Skin of body (tissue), 2 donors: ENCODE results near the gene TNIP2. TPM values are rescaled to one million over a fixed set of nuclear protein-coding genes. Genes with fewer than 3 reads are reported as not detected.

Experiments
- DNase-seq: peaks from one replicate; lab custom pipeline; 2025; lab: John Stamatoyannopoulos, UW
- total RNA-seq: library from RNA; depleted of rRNA; stranded (reverse); fragments of >200 nt; gene quantifications from one replicate; pipeline ENCODE4 v1.2.3, GENCODE V29; 2014

TNIP2 gene
- total RNA-seq, 1 donor from 2014 or later, result 12.4 TPM

- DNase-seq, result no peak
Observed at GRCh38 chr4:2722033-2722432, 34.1 kb downstream of the TNIP2 start.

- no peak for DNase-seq
Observed at GRCh38 chr4:2721586-2721985, 34.5 kb downstream of the TNIP2 start.

DNA sequence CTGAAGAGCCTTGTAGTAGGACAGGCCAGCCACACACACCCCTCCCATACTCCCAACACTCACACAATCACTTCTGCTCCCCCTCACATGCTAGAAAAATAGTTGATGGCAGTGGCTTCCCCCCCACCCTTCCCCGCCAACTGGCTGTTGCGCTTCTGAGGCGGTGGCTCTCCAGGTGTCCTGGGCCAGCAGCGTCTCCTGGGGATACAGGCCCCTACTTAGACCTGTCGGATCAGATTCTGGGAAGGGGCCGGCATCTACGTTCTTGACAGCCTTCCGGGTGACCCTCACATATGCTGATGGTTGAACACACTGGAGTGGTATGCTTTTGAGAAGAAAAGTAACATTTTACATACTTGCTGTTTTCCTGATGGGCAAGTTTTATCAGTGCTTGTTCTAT is 39.9 kb downstream of the TNIP2 start:
- DNase-seq, result no peak

DNA sequence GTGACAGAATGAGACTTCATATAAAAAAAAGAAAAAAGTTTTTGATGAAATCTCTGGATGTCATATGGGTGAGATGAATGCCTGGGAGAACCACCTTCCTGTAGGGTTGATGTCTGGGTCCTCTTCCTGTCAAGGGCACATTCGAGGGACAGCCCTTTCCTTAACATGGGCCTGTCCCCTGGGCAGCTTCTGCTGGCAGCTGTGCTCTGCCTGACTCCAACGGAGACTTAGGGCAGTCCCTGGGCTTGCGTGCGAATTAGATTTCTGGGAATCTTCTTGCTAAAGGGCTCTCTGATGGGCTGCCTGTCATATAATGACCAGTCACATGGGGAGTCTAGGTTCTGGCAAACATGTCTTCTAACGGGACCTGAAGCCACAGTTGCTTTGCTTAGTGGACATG is 40.7 kb downstream of the TNIP2 start:
- no peak for DNase-seq

- DNase-seq, result no peak
Observed at GRCh38 chr4:2714918-2715317, 41.2 kb downstream of the TNIP2 start.

DNA sequence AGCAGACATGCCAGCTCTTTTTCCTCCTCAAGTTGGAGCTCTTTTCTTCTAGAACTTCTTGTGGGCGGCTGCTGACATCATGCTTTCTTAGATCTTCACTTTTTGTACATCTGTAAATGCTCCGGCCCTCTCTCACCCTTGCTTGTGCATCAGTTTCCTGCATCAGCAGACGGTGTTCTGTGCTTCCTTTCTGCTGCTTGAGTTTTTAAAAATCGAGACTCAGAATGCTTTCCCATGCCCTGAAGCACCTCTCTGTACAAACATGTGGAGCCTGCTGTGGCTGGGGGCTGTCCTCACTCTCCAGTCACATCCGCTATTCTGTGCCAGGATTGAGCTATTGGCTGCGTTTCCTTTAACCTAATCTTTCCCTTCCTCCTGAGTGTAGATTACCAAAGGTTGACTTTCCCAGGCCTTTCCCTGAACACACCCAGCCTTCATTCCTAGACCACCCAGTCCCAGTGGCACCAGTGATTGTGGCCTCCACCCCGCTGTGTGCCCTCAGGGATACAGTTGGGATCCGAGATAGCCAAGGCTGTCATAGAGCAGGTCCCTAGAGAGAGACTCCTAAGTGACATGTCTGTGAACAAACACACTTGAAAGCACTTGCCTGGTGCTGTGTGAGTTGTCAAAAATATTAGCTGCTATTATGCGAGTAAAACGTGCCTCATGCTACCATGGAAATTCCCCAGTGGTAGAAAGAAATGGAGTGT is 41.9 kb downstream of the TNIP2 start:
- peak; percentile 53 for DNase-seq

DNA sequence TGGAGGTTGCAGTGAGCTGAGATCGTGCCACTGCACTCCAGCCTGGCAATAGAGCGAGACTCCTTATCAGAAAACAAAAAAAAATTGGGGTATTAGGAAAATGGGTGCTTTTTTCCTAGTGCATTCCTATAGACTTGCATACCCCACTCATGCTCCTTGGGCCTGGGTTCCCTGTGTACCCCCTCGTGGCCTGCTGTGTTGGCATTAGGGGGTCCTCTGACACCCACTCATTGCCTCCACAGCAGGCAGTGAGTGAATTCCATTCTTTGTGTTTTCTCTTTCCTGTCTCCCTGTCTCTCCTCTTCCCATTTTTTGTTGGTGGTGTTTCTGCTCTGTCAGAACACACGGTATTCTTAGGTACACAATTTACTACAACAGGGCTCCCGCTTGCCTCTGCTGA is 42.8 kb downstream of the TNIP2 start:
- no peak for DNase-seq

- no peak for DNase-seq
Observed at GRCh38 chr4:2712261-2712842, 43.8 kb downstream of the TNIP2 start.

DNA sequence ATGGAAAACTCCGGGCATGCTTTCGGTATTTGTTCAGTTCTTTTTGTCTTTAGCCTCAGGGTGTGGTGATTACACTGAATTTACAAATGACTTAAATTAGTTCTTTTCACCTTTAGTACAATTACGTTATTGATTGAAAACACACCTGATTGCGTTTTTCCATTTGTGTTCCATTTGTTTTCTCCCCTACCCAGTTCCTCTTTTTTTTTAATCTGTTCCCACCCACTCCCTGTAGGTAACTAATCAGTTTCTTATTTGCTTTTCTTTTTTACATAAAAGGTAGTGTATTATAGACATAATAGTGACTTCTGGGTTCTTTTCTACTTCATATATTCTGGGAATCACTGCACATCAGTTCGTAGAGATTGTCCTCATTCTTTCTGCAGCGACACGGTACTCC is 53.4 kb downstream of the TNIP2 start:
- DNase-seq, result no peak

- DNase-seq, result no peak
Observed at GRCh38 chr4:2702361-2702760, 53.8 kb downstream of the TNIP2 start.

- no peak for DNase-seq
Observed at GRCh38 chr4:2700031-2700430, 56.1 kb downstream of the TNIP2 start.

- DNase-seq, result no peak
Observed at GRCh38 chr4:2699534-2699933, 56.6 kb downstream of the TNIP2 start.

- no peak for DNase-seq
Observed at GRCh38 chr4:2698951-2699505, 57.1 kb downstream of the TNIP2 start.

GRCh38 chr4:2698504-2698903 is 57.6 kb downstream of the TNIP2 start:
- no peak for DNase-seq

- DNase-seq, result no peak
Observed at GRCh38 chr4:2697995-2698414, 58.1 kb downstream of the TNIP2 start.

- DNase-seq, result no peak
Observed at GRCh38 chr4:2696423-2696822, 59.7 kb downstream of the TNIP2 start.

DNA sequence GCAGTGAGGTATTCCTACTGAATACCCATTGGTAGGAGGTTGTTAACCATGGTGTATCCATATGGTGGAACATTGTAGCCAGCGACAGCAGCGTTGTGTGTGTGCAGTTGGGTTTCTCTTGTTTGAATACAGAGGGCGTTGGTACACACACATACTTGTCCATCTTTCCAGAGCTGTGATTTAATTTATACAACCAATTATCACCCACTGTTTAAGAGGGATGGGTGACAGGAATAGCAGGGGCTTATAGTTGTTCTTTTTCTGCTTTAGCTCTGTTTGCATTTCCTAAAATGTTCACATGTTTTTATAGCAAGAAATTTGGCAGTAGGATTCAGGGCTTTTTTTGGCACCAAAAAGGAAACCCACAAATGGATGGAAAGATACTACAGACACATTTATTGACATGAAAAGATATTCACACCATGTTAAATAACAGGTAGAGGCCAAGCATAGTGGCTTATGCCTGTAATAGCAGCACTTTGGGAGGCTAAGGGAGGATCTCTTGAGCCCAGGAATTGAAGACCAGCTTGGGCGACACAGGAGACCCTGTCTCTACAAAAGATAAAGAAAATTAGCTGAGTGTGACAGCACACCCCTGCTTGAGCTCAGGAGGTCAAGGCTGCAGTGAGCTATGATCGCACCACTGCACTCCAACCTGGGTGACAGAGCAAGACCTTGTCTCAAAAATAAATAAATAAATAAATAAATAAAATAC is 60.6 kb downstream of the TNIP2 start:
- no peak for DNase-seq

DNA sequence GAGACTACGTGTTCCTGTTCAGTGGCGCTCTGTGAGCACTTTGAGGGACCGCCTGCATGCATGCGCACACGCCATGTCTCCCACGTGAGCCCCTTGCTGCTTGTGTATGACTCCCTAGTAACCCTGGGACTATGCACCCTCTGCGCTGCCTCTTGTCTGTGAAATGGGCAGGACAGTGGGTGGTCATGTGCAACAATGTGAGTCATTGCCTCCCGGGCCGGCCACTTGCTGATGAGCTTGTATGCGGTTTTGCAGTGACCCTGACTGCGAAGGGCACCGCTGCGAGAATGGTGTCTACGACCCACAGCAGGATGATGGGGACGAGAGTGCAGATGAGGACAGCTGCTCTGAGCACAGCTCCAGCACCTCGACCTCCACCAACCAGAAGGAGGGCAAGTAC is 61.4 kb downstream of the TNIP2 start:
- DNase-seq, result no peak

- no peak for DNase-seq
Observed at GRCh38 chr4:2691952-2692435, 64.1 kb downstream of the TNIP2 start.
